Osteocyte (in vitro differentiated cells): Measurements from ENCODE around the gene SLC6A7. TPM values are rescaled to one million over a fixed set of nuclear protein-coding genes. Genes with fewer than 3 reads are reported as not detected.

Experiments used
- DNase-seq: peaks from one replicate; pipeline ENCODE4 v3.0.0; 2021; ENCODE audit warnings: mixed read lengths; ENCODE audit not compliant: unreplicated experiment; ENCODE audit errors: extremely low spot score
- H3K27ac Mint-ChIP-seq: one replicate; pipeline ENCODE4 v1.8.0; 2021; ENCODE audit warnings: mild to moderate bottlenecking, mixed read lengths; ENCODE audit not compliant: unreplicated experiment
- H3K27me3 Mint-ChIP-seq: one replicate; pipeline ENCODE4 v1.8.0; 2021; ENCODE audit warnings: mixed read lengths; ENCODE audit not compliant: unreplicated experiment
- H3K36me3 Mint-ChIP-seq: one replicate; pipeline ENCODE4 v1.8.0; 2021; ENCODE audit warnings: mixed read lengths; ENCODE audit not compliant: unreplicated experiment
- H3K4me1 Mint-ChIP-seq: one replicate; pipeline ENCODE4 v1.8.0; 2021; ENCODE audit warnings: mixed read lengths; ENCODE audit not compliant: unreplicated experiment
- H3K4me3 Mint-ChIP-seq: one replicate; pipeline ENCODE4 v1.8.0; 2021; ENCODE audit warnings: mild to moderate bottlenecking, moderate library complexity, mixed read lengths; ENCODE audit not compliant: unreplicated experiment
- H3K9me3 Mint-ChIP-seq: one replicate; pipeline ENCODE4 v1.8.0; 2021; ENCODE audit warnings: mixed read lengths; ENCODE audit not compliant: unreplicated experiment
- CTCF ChIP-seq: fragments of 200-600 bp; sonication (generic); IDR thresholded peaks from 2 replicates; pipeline ENCODE4 v1.5.0; 2021; ENCODE audit warnings: antibody characterized with exemption, mild to moderate bottlenecking, moderate library complexity
- total RNA-seq: library from RNA; stranded (reverse); gene quantifications from 2 replicates; pipeline ENCODE4 v1.2.1, GENCODE V29; 2021

The SLC6A7 gene
- total RNA-seq, 1 donor from 2014 or later = not detected

GRCh38 chr5:150146862-150147601 is 42.8 kb upstream of the SLC6A7 start:
- peaks cover 92% of the 10 kb centered on the region for H3K4me1 Mint-ChIP-seq
- no peak for DNase-seq

GRCh38 chr5:150147670-150148069 is 42.2 kb upstream of the SLC6A7 start:
- peaks cover 92% of the 10 kb centered on the region for H3K4me1 Mint-ChIP-seq
- no peaks in the 10 kb centered on the region for H3K9me3 Mint-ChIP-seq
- no peaks in the 10 kb centered on the region for H3K27me3 Mint-ChIP-seq
- H3K36me3 Mint-ChIP-seq = peaks cover 39% of the 10 kb centered on the region
- no peak for TF ChIP-seq CTCF
- DNase-seq = no peak
- peak overlapping the region; percentile 63 for H3K4me3 Mint-ChIP-seq
- peak overlapping the region; percentile 77 for H3K27ac Mint-ChIP-seq

More at GRCh38 chr5:150146862-150147601, 42.8 kb upstream of the SLC6A7 start:
- no peak for TF ChIP-seq CTCF
- H3K9me3 Mint-ChIP-seq = no peaks in the 10 kb centered on the region
- H3K4me3 Mint-ChIP-seq = peak overlapping the region; percentile 63
- peaks cover 35% of the 10 kb centered on the region for H3K36me3 Mint-ChIP-seq
- peak overlapping the region; percentile 88 for H3K27ac Mint-ChIP-seq
- H3K27me3 Mint-ChIP-seq = no peaks in the 10 kb centered on the region

GRCh38 chr5:150148117-150148927 is 41.5 kb upstream of the SLC6A7 start:
- TF ChIP-seq CTCF = no peak
- no peaks in the 10 kb centered on the region for H3K9me3 Mint-ChIP-seq
- peaks cover 40% of the 10 kb centered on the region for H3K36me3 Mint-ChIP-seq
- H3K27me3 Mint-ChIP-seq = no peaks in the 10 kb centered on the region
- peak overlapping the region; percentile 77 for H3K27ac Mint-ChIP-seq
- peaks cover 86% of the 10 kb centered on the region for H3K4me1 Mint-ChIP-seq
- no peak for DNase-seq
- peak overlapping the region; percentile 63 for H3K4me3 Mint-ChIP-seq

GRCh38 chr5:150149618-150150017 is 40.2 kb upstream of the SLC6A7 start:
- Mint-ChIP-seq H3K4me1 (peaks cover 77% of the 10 kb centered on the region), H3K9me3 (no peaks in the 10 kb centered on the region), H3K4me3 (peak overlapping the region; percentile 48), H3K27ac (peak overlapping the region; percentile 72), H3K27me3 (no peaks in the 10 kb centered on the region), H3K36me3 (peaks cover 50% of the 10 kb centered on the region)
- TF ChIP-seq CTCF = no peak
- DNase-seq = no peak
